Naive thymus-derived CD8-positive, alpha-beta T cell (primary cell): Measurements from ENCODE around the gene SHCBP1L. TPM values are rescaled to one million over a fixed set of nuclear protein-coding genes. Genes with fewer than 3 reads are reported as not detected.

ENCODE experiments used
- polyA plus RNA-seq, 3 donors: library from polyadenylated mRNA; unstranded; fragments of 300-500 nt; fragmentation: Illumina TruSeq; gene quantifications; one replicate each; pipeline ENCODE4 v1.2.3, GENCODE V29; 2021
- total RNA-seq, 8 experiments: library from RNA in 2 of 8; stranded (reverse) in 2 of 8; gene quantifications; one replicate each; pipeline ENCODE4 v1.2.3 and lab custom pipeline; 2021 to 2026

Gene SHCBP1L
- total and polyA plus RNA-seq, 5 experiments from 2014 or later: not detected

Other genes starting within 250 kb of the SHCBP1L start
- gene NPL, start 163.4 kb downstream of the SHCBP1L start, total RNA-seq: 1 to 10 TPM; 4.5 to 7.7 TPM
- 1 to 10 TPM; 4.0 to 7.0 (median 6.2) TPM for gene NPL, start 163.4 kb downstream of the SHCBP1L start, polyA plus RNA-seq
- 100 to 1,000 TPM; 228 to 244 TPM for gene DHX9, start 113.8 kb downstream of the SHCBP1L start, total RNA-seq
- 100 to 1,000 TPM; 106 to 124 (median 114) TPM for gene DHX9, start 113.8 kb downstream of the SHCBP1L start, polyA plus RNA-seq
- gene LAMC1, start 70.3 kb upstream of the SHCBP1L start, total RNA-seq: under 1 TPM; 0.93 to 0.99 TPM
- not detected for gene LAMC1, start 70.3 kb upstream of the SHCBP1L start, polyA plus RNA-seq
- not detected for gene LAMC2, start 233.1 kb upstream of the SHCBP1L start, total RNA-seq
- gene LAMC2, start 233.1 kb upstream of the SHCBP1L start, polyA plus RNA-seq: not detected